HFFc6 (cell line): ENCODE data around the gene FOXQ1. TPM values are rescaled to one million over a fixed set of nuclear protein-coding genes. Genes with fewer than 3 reads are reported as not detected.

Source experiments
- DNase-seq: peaks from one replicate; pipeline ENCODE4 v3.0.0-alpha.2; 2018
- H3K27ac Mint-ChIP-seq: 2 replicates; pipeline ENCODE4 v1.8.0; 2020; ENCODE audit warnings: mild to moderate bottlenecking, mixed read lengths
- H3K27me3 Mint-ChIP-seq: 2 replicates; pipeline ENCODE4 v1.8.0; 2021; ENCODE audit warnings: mild to moderate bottlenecking, moderate library complexity, mixed read lengths; ENCODE audit not compliant: insufficient read depth
- H3K36me3 Mint-ChIP-seq: 2 replicates; pipeline ENCODE4 v1.8.0; 2021; ENCODE audit warnings: low read depth, mixed read lengths
- H3K4me1 Mint-ChIP-seq: 2 replicates; pipeline ENCODE4 v1.8.0; 2020; ENCODE audit warnings: low read depth, mixed read lengths
- H3K4me3 Mint-ChIP-seq: 2 replicates; pipeline ENCODE4 v1.8.0; 2020; ENCODE audit warnings: mild to moderate bottlenecking, moderate library complexity, mixed read lengths
- H3K9me3 Mint-ChIP-seq: 2 replicates; pipeline ENCODE4 v1.8.0; 2020; ENCODE audit warnings: mild to moderate bottlenecking, mixed read lengths
- CTCF ChIP-seq: fragments of 200-600 bp; sonication (generic); IDR thresholded peaks from 2 replicates; pipeline ENCODE4 v1.5.0; 2021; ENCODE audit warnings: antibody characterized with exemption, mild to moderate bottlenecking
- total RNA-seq, 6 experiments: library from RNA; stranded (reverse); fragmentation: NEBNext Ultra II Directional; extraction: Animal tissue kit (Norgen Biotek cat#: 25700); gene quantifications; 2 replicates in 1 of 6; 3 replicates in 5 of 6; pipeline ENCODE4 v1.2.3, GENCODE V29; 2021

Gene FOXQ1
- total RNA-seq, 6 experiments from 2014 or later, result 0.74 to 3.2 (median 2.7) TPM

DNA sequence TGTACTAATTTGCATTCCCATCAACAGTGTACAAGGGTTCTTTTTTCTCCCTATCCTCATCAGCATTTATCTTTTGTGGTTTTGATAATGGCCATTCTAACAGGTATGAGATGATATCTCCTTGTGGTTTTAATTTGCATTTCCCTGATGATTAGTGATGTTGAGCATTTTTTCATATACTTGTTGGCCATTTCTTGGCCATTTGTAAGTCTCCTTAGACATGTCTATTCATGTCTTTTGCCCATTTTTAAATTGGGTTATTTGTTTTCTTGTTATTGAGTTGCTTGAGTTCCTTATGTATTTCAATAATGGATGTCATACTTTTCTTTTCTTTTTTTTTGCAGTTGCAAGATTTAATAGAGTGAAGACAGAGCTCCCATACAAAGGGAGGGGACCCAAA lies 17.8 kb downstream of the FOXQ1 start:
- Mint-ChIP-seq H3K4me3 (no peak overlapping the region), H3K4me1 (peaks cover 52% of the 10 kb centered on the region), H3K27ac (no peak overlapping the region), H3K27me3 (no peaks in the 10 kb centered on the region; the same call in 1 of the 2 replicates), H3K9me3 (peaks cover 12% of the 10 kb centered on the region; the same call in 1 of the 2 replicates), H3K36me3 (peaks cover 17% of the 10 kb centered on the region)
- TF ChIP-seq CTCF, result no peak
- DNase-seq, result no peak

DNA sequence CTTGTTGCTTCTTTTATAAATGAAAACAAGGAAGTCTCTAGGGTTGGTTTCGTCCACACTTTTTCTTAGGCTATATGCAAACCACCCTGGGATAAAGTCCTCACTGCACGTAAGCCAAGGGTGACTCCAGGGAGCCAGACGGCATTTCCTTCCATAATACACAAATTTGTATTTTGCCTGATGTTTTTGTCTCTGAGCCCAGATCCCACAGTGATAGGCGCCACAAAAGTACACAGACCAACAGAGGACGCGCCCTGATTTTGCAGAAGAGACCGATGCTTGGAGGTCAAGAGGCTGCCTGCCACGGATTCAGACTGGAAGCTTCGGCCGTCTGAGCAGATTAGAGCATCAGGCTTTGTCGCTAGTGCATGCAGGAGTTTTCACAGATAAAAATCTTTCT lies 22.8 kb downstream of the FOXQ1 start:
- no peak for DNase-seq
- Mint-ChIP-seq H3K4me1 (peaks cover 42% of the 10 kb centered on the region), H3K27ac (no peak overlapping the region), H3K9me3 (peaks cover 11% of the 10 kb centered on the region; the same call in 1 of the 2 replicates), H3K36me3 (peaks cover 10% of the 10 kb centered on the region), H3K4me3 (no peak overlapping the region), H3K27me3 (peaks cover 3% of the 10 kb centered on the region; the same call in 1 of the 2 replicates)
- no peak for TF ChIP-seq CTCF

DNA sequence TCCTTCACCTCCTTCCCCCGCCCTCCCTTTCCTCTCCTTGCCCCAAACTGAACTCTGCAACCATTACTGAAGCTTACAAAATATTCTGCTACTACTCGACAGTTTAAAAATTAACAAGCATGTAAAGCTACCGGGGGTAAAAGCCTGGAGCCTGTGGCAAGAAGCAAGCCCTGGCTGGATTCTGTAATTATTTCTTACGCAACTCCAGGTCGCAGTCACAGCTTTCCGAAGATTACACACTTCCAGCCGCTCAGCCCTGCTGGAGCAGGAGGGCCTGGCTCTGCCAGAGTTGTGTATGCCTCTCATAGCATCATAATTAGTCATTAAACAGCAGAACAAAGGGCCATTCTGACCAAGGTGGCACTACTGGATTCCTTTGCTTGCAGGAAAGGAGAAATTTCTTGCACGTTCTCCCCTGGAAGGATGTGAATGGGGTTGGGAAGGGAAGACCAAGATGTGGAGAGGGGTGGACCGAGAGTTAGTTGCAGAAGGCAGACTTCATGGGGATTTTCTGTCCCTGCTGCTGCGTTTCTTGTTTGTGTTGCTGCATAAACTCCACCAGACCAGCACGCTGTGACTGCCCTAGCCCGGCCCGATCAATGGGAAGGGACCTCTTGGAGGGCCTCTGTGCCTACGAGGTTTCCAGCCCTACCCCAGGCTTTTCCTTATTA lies 23.6 kb downstream of the FOXQ1 start:
- DNase-seq, result peak; percentile 82
- Mint-ChIP-seq H3K36me3 (peaks cover 2% of the 10 kb centered on the region), H3K4me1 (peaks cover 42% of the 10 kb centered on the region), H3K4me3 (peak overlapping the region; percentile 30), H3K27me3 (peaks cover 7% of the 10 kb centered on the region; the same call in 1 of the 2 replicates), H3K9me3 (peaks cover 3% of the 10 kb centered on the region; the same call in 1 of the 2 replicates), H3K27ac (peak overlapping the region; percentile 25; the same call in 1 of the 2 replicates)
- TF ChIP-seq CTCF, result no peak

DNA sequence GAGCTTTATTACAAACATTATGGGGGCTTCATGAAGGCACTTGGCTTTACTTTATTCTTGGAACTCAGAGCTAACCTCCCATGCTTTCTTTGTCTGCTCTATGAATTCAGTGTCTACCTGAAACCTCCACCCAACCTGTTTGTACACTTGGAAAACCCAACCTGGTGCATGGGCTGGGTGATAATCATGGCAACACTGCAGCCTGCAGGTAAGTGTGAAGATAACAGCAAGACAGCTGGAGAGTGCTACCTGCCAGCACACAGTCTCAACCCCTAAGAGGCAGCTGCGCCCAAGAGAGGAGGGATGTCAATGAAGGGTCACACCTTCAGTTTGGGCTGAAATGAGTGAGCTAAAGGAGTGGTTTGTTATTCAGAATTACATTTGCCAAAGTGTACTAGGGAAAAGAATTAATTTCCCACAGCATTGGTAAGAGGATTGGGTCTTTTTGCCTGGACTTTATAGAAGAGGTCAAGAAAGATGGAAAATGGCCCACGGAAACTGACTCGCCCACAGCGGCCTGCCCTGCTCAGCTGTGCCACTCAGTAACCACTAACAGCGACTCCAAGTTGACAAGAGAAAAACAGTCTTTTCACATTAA lies 24.4 kb downstream of the FOXQ1 start:
- Mint-ChIP-seq H3K9me3 (no peaks in the 10 kb centered on the region), H3K36me3 (no peaks in the 10 kb centered on the region), H3K4me1 (peaks cover 42% of the 10 kb centered on the region), H3K27me3 (peaks cover 7% of the 10 kb centered on the region; the same call in 1 of the 2 replicates), H3K4me3 (no peak overlapping the region), H3K27ac (no peak overlapping the region)
- DNase-seq, result no peak
- TF ChIP-seq CTCF, result peak; percentile 70

- Mint-ChIP-seq H3K27me3 (peaks cover 12% of the 10 kb centered on the region; the same call in 1 of the 2 replicates), H3K9me3 (no peaks in the 10 kb centered on the region), H3K4me3 (no peak overlapping the region), H3K36me3 (no peaks in the 10 kb centered on the region), H3K4me1 (peaks cover 42% of the 10 kb centered on the region), H3K27ac (no peak overlapping the region)
- TF ChIP-seq CTCF, result no peak
- DNase-seq, result peak; percentile 25
These were observed 25.9 kb downstream of the FOXQ1 start for GRCh38 chr6:1337791-1338190.
